HFFc6 (cell line): ENCODE results near the gene CHCHD1. TPM values are rescaled to one million over a fixed set of nuclear protein-coding genes. Genes with fewer than 3 reads are reported as not detected.
"Not testable (repeated sequence)": the region's sequence is repeated elsewhere in the genome, so short reads cannot be mapped to it uniquely, and the experiment has no call there.

Experiments used
- DNase-seq: peaks from one replicate; pipeline ENCODE4 v3.0.0-alpha.2; 2018
- H3K27ac Mint-ChIP-seq: 2 replicates; pipeline ENCODE4 v1.8.0; 2020; ENCODE audit warnings: mild to moderate bottlenecking, mixed read lengths
- H3K27me3 Mint-ChIP-seq: 2 replicates; pipeline ENCODE4 v1.8.0; 2021; ENCODE audit warnings: mild to moderate bottlenecking, moderate library complexity, mixed read lengths; ENCODE audit not compliant: insufficient read depth
- H3K36me3 Mint-ChIP-seq: 2 replicates; pipeline ENCODE4 v1.8.0; 2021; ENCODE audit warnings: low read depth, mixed read lengths
- H3K4me1 Mint-ChIP-seq: 2 replicates; pipeline ENCODE4 v1.8.0; 2020; ENCODE audit warnings: low read depth, mixed read lengths
- H3K4me3 Mint-ChIP-seq: 2 replicates; pipeline ENCODE4 v1.8.0; 2020; ENCODE audit warnings: mild to moderate bottlenecking, moderate library complexity, mixed read lengths
- H3K9me3 Mint-ChIP-seq: 2 replicates; pipeline ENCODE4 v1.8.0; 2020; ENCODE audit warnings: mild to moderate bottlenecking, mixed read lengths
- total RNA-seq, 6 experiments: library from RNA; stranded (reverse); fragmentation: NEBNext Ultra II Directional; extraction: Animal tissue kit (Norgen Biotek cat#: 25700); gene quantifications; 2 replicates in 1 of 6; 3 replicates in 5 of 6; pipeline ENCODE4 v1.2.3, GENCODE V29; 2021
- TF ChIP-seq, protein P1 (sequence below): fragments of 200-600 bp; sonication (generic); IDR thresholded peaks from 2 replicates; pipeline ENCODE4 v1.5.0; 2021; ENCODE audit warnings: antibody characterized with exemption, mild to moderate bottlenecking

CHCHD1 gene
- total RNA-seq, 6 experiments from 2014 or later: 27.1 to 34.7 (median 30.6) TPM

DNA sequence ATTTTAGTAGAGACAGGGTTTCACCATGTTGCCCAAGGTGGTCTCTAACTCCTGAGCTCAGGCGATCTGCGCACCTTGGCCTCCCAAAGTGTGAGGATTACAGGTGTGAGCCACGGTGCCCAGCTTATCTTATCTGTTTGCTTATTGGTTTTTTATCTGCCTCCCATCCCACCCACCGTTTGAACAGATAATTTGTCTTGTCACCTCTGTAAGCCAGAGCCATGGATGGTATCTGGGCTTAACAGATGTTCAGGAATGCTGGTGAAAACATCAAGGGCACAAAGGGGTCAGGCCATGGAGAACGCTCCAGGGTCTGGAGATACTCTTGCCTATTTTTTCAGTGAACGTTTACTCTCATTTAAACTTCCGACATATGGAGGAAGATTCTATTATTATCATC is 41.5 kb downstream of the CHCHD1 start:
- H3K4me3 Mint-ChIP-seq: no peak overlapping the region
- TF ChIP-seq, protein P1, sequence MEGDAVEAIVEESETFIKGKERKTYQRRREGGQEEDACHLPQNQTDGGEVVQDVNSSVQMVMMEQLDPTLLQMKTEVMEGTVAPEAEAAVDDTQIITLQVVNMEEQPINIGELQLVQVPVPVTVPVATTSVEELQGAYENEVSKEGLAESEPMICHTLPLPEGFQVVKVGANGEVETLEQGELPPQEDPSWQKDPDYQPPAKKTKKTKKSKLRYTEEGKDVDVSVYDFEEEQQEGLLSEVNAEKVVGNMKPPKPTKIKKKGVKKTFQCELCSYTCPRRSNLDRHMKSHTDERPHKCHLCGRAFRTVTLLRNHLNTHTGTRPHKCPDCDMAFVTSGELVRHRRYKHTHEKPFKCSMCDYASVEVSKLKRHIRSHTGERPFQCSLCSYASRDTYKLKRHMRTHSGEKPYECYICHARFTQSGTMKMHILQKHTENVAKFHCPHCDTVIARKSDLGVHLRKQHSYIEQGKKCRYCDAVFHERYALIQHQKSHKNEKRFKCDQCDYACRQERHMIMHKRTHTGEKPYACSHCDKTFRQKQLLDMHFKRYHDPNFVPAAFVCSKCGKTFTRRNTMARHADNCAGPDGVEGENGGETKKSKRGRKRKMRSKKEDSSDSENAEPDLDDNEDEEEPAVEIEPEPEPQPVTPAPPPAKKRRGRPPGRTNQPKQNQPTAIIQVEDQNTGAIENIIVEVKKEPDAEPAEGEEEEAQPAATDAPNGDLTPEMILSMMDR: no peak
- H3K27me3 Mint-ChIP-seq: no peaks in the 10 kb centered on the region; the same call in 1 of the 2 replicates
- peaks cover 15% of the 10 kb centered on the region; the same call in 1 of the 2 replicates for H3K36me3 Mint-ChIP-seq
- H3K27ac Mint-ChIP-seq: no peak overlapping the region; the same call in 1 of the 2 replicates
- DNase-seq: no peak
- no peaks in the 10 kb centered on the region for H3K9me3 Mint-ChIP-seq
- peaks cover 17% of the 10 kb centered on the region for H3K4me1 Mint-ChIP-seq

DNA sequence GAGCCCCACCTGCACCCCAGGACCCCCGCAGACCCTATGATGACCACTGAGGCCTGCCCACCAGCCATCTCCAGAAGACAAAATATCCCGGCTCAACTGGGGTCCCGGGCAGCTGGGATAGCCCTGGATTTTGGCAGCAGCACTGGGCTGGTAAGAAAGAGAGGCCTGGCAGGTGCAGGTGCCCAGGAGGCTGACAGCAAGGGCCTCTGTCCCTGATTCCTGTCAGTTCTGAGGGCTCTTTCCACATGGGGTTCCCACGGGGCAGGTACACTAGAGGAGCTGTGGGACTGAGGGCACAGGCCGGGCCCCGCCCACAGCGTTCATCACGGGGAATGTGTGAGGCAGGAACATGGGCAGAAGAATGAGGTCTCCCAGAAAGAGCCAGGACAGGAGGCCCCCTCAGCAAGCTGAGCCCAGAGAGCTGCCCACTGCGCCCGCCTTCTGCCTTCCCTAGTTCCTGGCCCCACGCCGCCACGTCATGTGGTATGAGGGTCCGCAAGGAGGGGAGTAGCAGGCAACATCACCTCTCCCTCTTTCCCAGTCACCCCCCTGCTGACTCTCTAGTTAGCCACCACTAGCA is 42.4 kb downstream of the CHCHD1 start:
- no peak overlapping the region for H3K27ac Mint-ChIP-seq
- TF ChIP-seq, protein P1: no peak
- H3K4me1 Mint-ChIP-seq: peaks cover 17% of the 10 kb centered on the region
- H3K9me3 Mint-ChIP-seq: no peaks in the 10 kb centered on the region
- H3K4me3 Mint-ChIP-seq: no peak overlapping the region
- H3K36me3 Mint-ChIP-seq: peaks cover 15% of the 10 kb centered on the region; the same call in 1 of the 2 replicates
- DNase-seq: no peak
- no peaks in the 10 kb centered on the region; the same call in 1 of the 2 replicates for H3K27me3 Mint-ChIP-seq

DNA sequence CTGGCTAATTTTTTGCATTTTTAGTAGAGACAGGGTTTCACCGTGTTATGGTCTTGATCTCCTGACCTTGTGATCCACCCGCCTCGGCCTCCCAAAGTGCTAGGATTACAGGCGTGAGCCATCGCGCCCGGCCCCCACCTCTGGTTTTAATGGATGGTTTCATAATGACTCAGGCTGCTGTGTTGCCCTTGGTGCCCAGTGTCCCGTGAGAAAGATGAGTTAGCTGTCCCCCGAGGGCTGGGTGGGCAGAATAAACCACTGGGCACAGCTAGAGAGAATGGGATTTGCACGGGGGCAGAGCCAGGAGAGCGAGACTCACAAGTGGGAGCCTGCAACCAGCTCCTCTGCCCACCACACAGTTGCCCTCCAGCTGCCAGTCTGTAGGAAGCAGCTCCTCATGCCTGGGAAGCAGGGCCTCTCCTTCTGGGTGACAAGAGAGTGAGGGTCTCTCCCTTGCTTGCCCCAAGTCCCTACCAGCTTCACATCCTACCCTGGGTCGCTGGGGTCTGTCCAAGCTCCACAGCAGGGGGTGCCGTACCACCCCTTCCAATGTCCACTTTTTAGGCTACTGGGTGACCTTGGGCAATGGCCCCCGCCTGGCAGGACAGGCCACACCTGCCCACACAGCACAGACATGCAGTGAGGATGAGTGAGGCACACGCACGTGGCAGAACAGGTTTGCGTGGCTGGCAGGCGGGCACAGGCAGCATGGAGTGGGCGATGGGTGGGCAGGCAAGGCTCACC is 45.7 kb downstream of the CHCHD1 start:
- peaks cover 8% of the 10 kb centered on the region; the same call in 1 of the 2 replicates for H3K36me3 Mint-ChIP-seq
- peaks cover 11% of the 10 kb centered on the region for H3K4me1 Mint-ChIP-seq
- TF ChIP-seq, protein P1: no peak
- H3K27me3 Mint-ChIP-seq: no peaks in the 10 kb centered on the region; the same call in 1 of the 2 replicates
- DNase-seq: no peak
- H3K4me3 Mint-ChIP-seq: no peak overlapping the region; the same call in 1 of the 2 replicates
- H3K9me3 Mint-ChIP-seq: no peaks in the 10 kb centered on the region
- H3K27ac Mint-ChIP-seq: no peak overlapping the region; the same call in 1 of the 2 replicates

DNA sequence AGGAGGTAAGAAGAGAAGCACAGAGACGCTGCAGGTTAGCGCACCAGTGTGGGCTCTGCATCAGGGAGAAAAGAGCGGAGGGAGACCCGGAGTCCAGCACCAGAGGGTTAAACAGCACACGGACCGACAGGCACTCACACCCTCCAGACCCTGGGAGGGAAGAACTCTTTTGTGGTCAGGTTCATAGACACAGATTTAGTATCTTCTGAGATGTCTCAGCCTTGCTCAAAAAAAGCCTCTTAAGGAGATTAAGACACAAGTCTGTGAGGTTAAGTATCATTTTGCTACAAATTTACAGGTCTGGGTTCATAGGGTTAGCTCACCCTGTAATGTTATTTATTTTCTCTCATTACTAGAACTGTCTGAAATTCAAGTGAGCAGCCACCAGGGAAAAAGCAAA is 46.3 kb downstream of the CHCHD1 start:
- Mint-ChIP-seq H3K4me3 (no peak overlapping the region), H3K36me3 (peaks cover 6% of the 10 kb centered on the region; the same call in 1 of the 2 replicates), H3K27me3 (no peaks in the 10 kb centered on the region; the same call in 1 of the 2 replicates), H3K4me1 (peaks cover 11% of the 10 kb centered on the region), H3K9me3 (no peaks in the 10 kb centered on the region), H3K27ac (no peak overlapping the region)
- DNase-seq: no peak
- TF ChIP-seq, protein P1: no peak

DNA sequence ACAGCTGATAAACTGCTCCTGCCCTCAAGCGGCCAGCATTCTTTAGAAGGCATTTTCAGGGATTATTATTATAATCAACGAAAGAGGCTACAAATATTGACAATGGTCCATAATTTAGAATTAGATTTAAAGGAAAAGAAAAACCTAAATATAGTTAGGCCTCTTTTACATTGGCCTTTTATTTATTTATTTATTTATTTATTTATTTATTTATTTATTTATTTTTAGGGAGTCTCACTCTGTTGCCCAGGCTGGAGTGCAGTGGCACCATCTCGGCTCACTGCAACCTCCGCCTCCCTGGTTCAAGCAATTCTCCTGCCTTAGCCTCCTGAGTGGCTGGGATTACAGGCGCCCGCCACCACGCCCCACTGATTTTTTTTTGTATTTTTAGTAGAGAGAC is 47.2 kb downstream of the CHCHD1 start:
- peaks cover 11% of the 10 kb centered on the region for H3K4me1 Mint-ChIP-seq
- H3K9me3 Mint-ChIP-seq, H3K4me3 Mint-ChIP-seq, DNase-seq, H3K27me3 Mint-ChIP-seq, H3K36me3 Mint-ChIP-seq, H3K27ac Mint-ChIP-seq: not testable (repeated sequence)

Other genes starting within 250 kb of the CHCHD1 start
- 10 to 100 TPM in 5 of 6 experiments, 1 to 10 TPM in 1; 9.1 to 12.9 (median 10.7) TPM for gene USP54, start 190.7 kb upstream of the CHCHD1 start, total RNA-seq
- 1 to 10 TPM in 3 of 6 experiments, under 1 TPM in 3; 0.41 to 2.5 (median 0.90) TPM for gene MYOZ1, start 140.6 kb upstream of the CHCHD1 start, total RNA-seq
- gene SYNPO2L, start 126.0 kb upstream of the CHCHD1 start, total RNA-seq: 1 to 10 TPM; 1.5 to 3.3 (median 1.6) TPM
- 1 to 10 TPM; 2.2 to 3.7 (median 2.8) TPM for gene AGAP5, start 83.9 kb upstream of the CHCHD1 start, total RNA-seq
- gene SEC24C, start 37.7 kb upstream of the CHCHD1 start, total RNA-seq: 100 to 1,000 TPM in 1 of 6 experiments, 10 to 100 TPM in 5; 90.8 to 108 (median 97.7) TPM
- 10 to 100 TPM; 47.2 to 62.6 (median 55.3) TPM for gene ZSWIM8, start 3.6 kb downstream of the CHCHD1 start, total RNA-seq
- 10 to 100 TPM; 18.9 to 21.5 (median 20.3) TPM for gene NDST2, start 29.6 kb downstream of the CHCHD1 start, total RNA-seq
- 10 to 100 TPM; 24.6 to 33.1 (median 28.1) TPM for gene CAMK2G, start 92.5 kb downstream of the CHCHD1 start, total RNA-seq
- 10 to 100 TPM; 14.0 to 25.5 (median 24.0) TPM for gene PLAU, start 129.1 kb downstream of the CHCHD1 start, total RNA-seq
- gene VCL, start 216.1 kb downstream of the CHCHD1 start, total RNA-seq: 100 to 1,000 TPM; 366 to 443 (median 406) TPM